GM20431 (cell line): ENCODE results near the gene ARHGAP1.

ENCODE experiments used
- in situ Hi-C: fragments of 300-500 bp; cut with MseI, MboI; formaldehyde crosslinking; loops from one replicate; pipeline ENCODE4 v1.15.0; 2020; ENCODE audit warnings: low sequenced_read_pairs; ENCODE audit not compliant: unreplicated experiment

The ARHGAP1 gene

DNA sequence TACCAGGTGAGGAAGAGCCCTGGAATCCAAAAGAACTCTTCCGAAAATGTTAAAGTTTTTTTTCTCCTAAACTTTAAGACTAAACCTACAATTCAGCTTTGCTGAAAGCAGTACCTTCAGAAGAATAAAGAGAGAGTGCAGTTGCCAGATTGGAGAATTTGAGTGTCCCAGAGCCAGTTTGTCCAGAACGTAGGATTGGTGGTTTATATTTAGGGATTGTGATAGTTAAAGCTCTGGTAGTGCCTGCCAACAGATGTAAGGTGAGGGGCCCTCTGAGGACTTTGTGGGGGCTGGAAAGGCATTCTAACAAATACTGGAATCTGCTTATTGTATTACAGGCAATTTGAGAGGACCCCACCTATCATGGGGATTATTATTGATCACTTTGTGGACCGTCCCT is 43.2 kb downstream of the ARHGAP1 start:
- in situ Hi-C loops = no loop called here

DNA sequence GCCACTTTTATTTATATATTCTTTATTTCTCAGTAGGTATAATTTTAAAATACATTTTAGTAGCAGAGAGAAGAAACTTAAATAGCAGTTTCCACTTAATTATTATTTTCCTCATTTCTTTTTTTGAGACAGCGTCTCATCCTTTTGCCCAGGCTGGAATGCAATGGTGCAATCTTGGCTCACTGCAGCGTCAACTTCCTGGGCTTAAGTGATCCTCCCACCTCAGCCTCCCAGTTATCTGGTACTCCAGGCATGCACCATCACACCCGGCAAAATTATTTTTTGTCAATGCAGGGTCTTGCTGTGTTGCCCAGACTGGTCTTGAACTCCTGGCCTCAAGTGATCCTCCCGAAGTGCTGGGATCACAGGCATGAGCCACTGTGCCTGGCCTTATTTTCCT is 44.8 kb downstream of the ARHGAP1 start:
- in situ Hi-C loops = no loop called here

DNA sequence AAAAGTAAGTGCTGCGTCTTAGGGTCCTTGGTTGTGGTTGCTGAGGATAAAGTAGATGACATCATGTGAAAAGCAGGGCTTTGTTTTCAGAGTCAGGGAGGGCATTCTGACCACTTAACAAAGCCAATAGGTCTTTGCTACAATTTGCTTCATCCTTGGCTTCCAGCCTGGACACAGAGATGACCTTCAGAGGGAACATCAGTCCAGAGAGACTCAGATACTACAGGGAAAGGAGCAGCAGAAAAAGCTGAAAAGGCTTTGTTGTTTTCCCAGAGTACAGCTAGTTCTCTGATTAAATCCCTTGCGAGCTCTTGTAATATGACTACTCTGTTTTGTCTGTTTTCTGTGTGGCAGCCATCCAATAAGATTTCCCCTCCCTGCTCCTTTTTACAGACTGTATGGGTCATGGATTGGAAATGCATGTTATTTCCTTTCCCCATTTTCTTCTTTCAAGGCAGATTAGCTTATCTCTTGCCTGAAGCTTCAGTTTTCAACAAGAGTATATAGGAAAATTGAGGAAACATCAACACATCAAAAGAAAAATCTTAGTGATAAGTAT is 51.2 kb downstream of the ARHGAP1 start:
- in situ Hi-C loops = no loop called here

GRCh38 chr11:46643986-46644385 is 56.4 kb downstream of the ARHGAP1 start:
- in situ Hi-C loops = no loop called here

DNA sequence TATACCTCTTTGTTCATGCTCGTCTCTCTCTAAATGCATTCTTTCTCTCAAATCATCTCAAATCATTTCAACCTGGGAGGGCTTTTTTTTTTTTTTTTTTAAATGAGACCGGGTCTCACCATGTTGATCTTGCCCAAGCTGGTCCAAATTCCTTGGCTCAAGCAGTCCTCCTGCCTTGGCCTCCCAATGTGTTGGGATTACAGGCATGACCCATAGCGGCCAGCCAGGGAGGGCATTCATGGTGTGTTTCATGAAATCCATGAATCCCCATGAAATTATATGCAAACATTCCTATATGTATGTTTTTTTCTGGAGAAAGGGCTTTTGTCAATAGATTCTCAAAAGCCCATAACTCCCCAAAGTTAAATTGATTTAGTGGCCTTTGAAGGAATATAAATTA is 56.9 kb downstream of the ARHGAP1 start:
- in situ Hi-C loops = no loop called here

- in situ Hi-C loops = no loop called here
Measured at GRCh38 chr11:46642627-46643335, 57.6 kb downstream of the ARHGAP1 start.

GRCh38 chr11:46641639-46642038 is 58.8 kb downstream of the ARHGAP1 start:
- in situ Hi-C loops = no loop called here

- in situ Hi-C loops = no loop called here
Measured at GRCh38 chr11:46640036-46640788, 60.2 kb downstream of the ARHGAP1 start.

DNA sequence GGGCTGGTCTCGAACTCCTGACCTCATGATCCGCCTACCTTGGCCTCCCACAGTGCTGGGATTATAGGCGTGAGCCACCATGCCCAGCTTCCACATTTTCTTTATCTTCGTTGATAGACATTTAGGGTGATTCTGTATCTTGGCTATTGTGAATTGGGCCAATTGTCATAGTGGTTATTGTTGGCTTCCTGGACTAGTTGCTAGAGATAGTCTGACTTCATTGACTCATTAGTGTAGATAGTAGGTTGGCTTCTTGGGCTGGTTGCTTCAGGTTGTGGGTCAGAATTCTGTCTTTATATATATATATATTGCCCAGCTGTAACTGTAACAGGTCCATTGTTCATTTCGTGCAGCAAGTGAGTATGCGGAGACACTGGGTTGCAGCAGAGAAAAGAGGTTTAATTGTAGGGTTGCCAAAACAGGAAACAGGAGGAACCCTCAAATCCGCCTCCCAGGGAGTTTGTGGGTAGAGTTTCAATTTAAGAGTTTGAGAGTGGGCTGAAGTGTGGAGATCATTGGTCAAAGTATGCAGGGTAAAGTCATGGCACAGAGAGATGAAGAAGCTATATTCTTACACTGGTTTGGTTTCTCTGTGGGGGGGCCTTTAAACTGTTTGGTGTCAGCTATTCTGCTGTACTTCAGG is 61.1 kb downstream of the ARHGAP1 start:
- in situ Hi-C loops = no loop called here

DNA sequence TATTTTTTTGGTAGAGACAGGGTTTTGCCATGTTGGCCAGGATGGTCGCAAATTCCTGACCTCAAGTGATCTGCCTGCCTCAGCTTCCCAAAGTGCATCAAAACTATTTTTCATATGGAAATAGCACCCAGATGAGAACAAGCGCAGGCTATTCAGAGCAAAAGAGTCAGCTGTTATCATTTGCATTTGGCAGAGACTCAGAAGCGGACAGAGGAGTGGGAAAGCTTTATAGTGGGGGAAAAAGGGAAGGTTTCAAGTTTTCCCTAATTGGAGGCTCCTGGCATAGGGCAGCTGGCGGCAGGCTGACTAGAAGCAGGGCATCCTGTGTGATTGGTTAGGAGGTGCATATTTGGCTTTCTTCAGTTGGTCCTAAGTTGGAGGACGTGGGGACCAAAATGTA is 62.9 kb downstream of the ARHGAP1 start:
- in situ Hi-C loops = no loop called here

DNA sequence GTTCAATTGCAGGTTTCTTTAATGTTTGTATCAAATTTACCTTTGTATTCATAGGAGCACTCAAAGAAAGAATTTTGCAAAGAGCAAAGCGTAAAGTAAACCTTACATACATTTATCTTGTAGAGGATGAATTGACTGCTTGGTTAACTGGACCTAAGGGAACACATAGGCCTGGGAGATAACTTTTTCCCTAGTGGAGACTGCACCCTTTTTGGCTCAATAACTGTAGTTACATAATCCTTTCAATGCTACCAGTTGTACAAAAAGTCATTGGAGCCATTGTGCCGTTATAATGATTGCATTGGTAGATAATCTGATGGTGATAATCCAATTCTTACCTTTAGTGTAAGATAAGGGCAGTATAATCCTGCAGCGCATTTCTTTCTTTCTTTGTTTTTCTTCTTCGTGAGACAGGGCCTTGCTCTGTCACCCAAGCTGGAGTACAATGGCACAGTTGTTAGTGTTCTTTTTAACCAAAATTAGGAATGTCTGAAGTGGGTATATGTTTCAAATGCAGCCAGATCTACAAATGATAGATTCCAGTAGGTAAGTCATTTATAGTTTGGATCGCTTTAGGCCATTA is 64.8 kb downstream of the ARHGAP1 start:
- in situ Hi-C loops = no loop called here

- in situ Hi-C loops = no loop called here
Measured at GRCh38 chr11:46633291-46634217, 66.9 kb downstream of the ARHGAP1 start.

- in situ Hi-C loops = no loop called here
Measured at GRCh38 chr11:46632502-46632901, 67.9 kb downstream of the ARHGAP1 start.

DNA sequence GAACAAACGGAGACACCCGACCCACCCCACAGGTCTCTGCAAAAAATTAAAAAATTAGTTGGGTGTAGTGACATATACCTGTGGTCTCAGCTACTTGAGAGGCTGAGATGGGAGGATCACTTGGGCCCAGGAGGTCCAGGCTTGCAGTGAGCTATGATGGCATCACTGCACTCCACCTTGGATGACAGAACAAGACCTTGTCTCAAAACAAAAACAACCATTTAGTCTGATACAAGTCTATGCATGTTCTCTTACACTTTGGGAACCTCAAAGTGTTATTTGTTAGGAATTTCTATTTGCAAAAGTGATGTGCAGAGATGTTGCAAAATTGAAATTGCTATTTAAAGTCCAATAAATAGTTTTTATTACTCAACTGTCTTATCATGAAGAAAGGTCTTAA is 68.7 kb downstream of the ARHGAP1 start:
- in situ Hi-C loops = no loop called here

DNA sequence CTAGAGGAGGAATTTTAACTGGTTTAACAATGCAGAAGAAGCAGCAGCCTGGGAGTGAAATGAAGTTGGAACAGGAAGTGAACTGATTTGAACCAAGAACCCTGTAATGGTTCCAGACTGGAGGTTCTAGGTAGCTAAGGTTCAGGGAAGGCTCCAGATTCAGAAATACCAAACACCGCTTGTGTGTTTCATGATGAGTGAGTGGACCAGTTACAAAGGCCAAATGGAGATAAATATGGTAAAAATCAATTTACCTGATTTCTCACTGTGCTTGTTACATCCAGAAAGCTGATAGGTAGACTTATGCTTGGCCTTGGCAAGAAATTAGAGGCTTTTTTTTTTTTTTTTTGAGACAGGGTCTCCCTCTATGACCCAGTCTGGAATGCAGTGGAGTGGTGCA is 70.2 kb downstream of the ARHGAP1 start:
- in situ Hi-C loops = no loop called here

DNA sequence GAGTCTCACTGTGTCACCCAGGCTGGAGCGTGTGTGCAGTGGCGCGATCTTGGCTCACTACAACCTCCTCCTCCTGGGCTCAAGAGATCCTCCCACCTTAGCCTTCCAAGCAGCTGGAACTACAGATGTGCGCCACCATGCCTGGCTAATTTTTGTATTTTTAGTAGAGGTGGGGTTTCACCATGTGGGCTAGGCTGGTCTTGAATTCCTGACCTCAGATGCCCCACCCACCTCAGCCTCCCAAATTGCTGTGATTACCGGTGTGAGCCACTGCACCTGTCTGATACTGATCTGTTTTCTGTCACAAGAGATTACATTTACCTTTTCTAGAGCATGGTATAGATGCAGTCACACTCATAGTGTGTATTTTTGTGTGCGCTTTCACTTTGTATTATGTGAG is 71.5 kb downstream of the ARHGAP1 start:
- in situ Hi-C loops = no loop called here
